ENCODE measurements around the gene IGF2R.
"Not testable (repeated sequence)": the region's sequence is repeated elsewhere in the genome, so short reads cannot be mapped to it uniquely, and the experiment has no call there.

IGF2R gene

GRCh38 chr6:160000280-160000704, 31.4 kb downstream of the IGF2R start:
- no peak for DNase-seq

GRCh38 chr6:160000893-160001427, 32.1 kb downstream of the IGF2R start:
- not testable (repeated sequence) for DNase-seq

- DNase-seq = no peak
Measured at GRCh38 chr6:160002882-160003281, 34.0 kb downstream of the IGF2R start.

GRCh38 chr6:160004018-160004417, 35.1 kb downstream of the IGF2R start:
- no peak for DNase-seq

GRCh38 chr6:160004419-160005175, 35.7 kb downstream of the IGF2R start:
- no peak for DNase-seq

- no peak for DNase-seq
Measured at GRCh38 chr6:160005211-160005610, 36.3 kb downstream of the IGF2R start.

GRCh38 chr6:160005861-160006540, 37.1 kb downstream of the IGF2R start:
- no peak for DNase-seq

- DNase-seq = no peak
Measured at GRCh38 chr6:160007145-160007544, 38.3 kb downstream of the IGF2R start.

GRCh38 chr6:160007611-160008010, 38.7 kb downstream of the IGF2R start:
- no peak for DNase-seq

GRCh38 chr6:160010067-160010466, 41.2 kb downstream of the IGF2R start:
- DNase-seq = no peak

GRCh38 chr6:160013987-160014868, 45.3 kb downstream of the IGF2R start:
- peak; percentile 40 for DNase-seq

- DNase-seq = no peak
Measured at GRCh38 chr6:160014869-160015182, 45.9 kb downstream of the IGF2R start.

- DNase-seq = peak; percentile 39
Measured at GRCh38 chr6:160015778-160016684, 47.1 kb downstream of the IGF2R start.

- DNase-seq = no peak
Measured at GRCh38 chr6:160022101-160022500, 53.2 kb downstream of the IGF2R start.

- no peak for DNase-seq
Measured at GRCh38 chr6:160022793-160023192, 53.9 kb downstream of the IGF2R start.

GRCh38 chr6:160024152-160024551, 55.3 kb downstream of the IGF2R start:
- no peak for DNase-seq

GRCh38 chr6:160027076-160027475, 58.2 kb downstream of the IGF2R start:
- no peak for DNase-seq

- no peak for DNase-seq
Measured at GRCh38 chr6:160027931-160028330, 59.0 kb downstream of the IGF2R start.

GRCh38 chr6:160028487-160029275, 59.8 kb downstream of the IGF2R start:
- peak; percentile 18 for DNase-seq

- no peak for DNase-seq
Measured at GRCh38 chr6:160029525-160029924, 60.6 kb downstream of the IGF2R start.

- no peak for DNase-seq
Measured at GRCh38 chr6:160030103-160030502, 61.2 kb downstream of the IGF2R start.
